TTC549 (cell line): ENCODE data around the gene CMTM8.

ENCODE experiments used
- FAIRE-seq: peaks from 2 replicates; lab custom pipeline; 2012; peaks lifted over from hg19 to GRCh38; lab: Jason Lieb, UNC

CMTM8 gene

GRCh38 chr3:32413845-32414521 lies 175.5 kb downstream of the CMTM8 start:
- no peak for FAIRE-seq

GRCh38 chr3:32414522-32415202 lies 176.2 kb downstream of the CMTM8 start:
- FAIRE-seq = no peak

GRCh38 chr3:32419742-32420125 lies 181.3 kb downstream of the CMTM8 start:
- FAIRE-seq = no peak
